ENCODE data around the gene CALM1.

Gene CALM1

GRCh38 chr14:90408713-90409112, 11.9 kb downstream of the CALM1 start:
- no peak for DNase-seq (ENCODE audit: low read depth in 3 of 3)

GRCh38 chr14:90409209-90409730, 12.4 kb downstream of the CALM1 start:
- DNase-seq (ENCODE audit: low read depth in 3 of 3), result no peak

- no peak for DNase-seq (ENCODE audit: low read depth in 3 of 3)
Measured at GRCh38 chr14:90412058-90412457, 15.2 kb downstream of the CALM1 start.

GRCh38 chr14:90416720-90417119, 19.9 kb downstream of the CALM1 start:
- no peak for DNase-seq (ENCODE audit: low read depth in 3 of 3)

- no peak for DNase-seq (ENCODE audit: low read depth in 3 of 3)
Measured at GRCh38 chr14:90418053-90418452, 21.2 kb downstream of the CALM1 start.

GRCh38 chr14:90419200-90419599, 22.4 kb downstream of the CALM1 start:
- DNase-seq (ENCODE audit: low read depth in 3 of 3), result no peak

GRCh38 chr14:90421001-90421631, 24.3 kb downstream of the CALM1 start:
- DNase-seq (ENCODE audit: low read depth in 3 of 3), result no peak

- DNase-seq (ENCODE audit: low read depth in 3 of 3), result no peak
Measured at GRCh38 chr14:90421632-90422020, 24.8 kb downstream of the CALM1 start.

GRCh38 chr14:90423166-90423565, 26.3 kb downstream of the CALM1 start:
- DNase-seq (ENCODE audit: low read depth in 3 of 3), result no peak

- no peak for DNase-seq (ENCODE audit: low read depth in 3 of 3)
Measured at GRCh38 chr14:90424075-90424474, 27.2 kb downstream of the CALM1 start.

GRCh38 chr14:90424686-90425372, 28.0 kb downstream of the CALM1 start:
- no peak for DNase-seq (ENCODE audit: low read depth in 3 of 3)

GRCh38 chr14:90425373-90425879, 28.6 kb downstream of the CALM1 start:
- DNase-seq (ENCODE audit: low read depth in 3 of 3), result no peak

- DNase-seq (ENCODE audit: low read depth in 3 of 3), result no peak
Measured at GRCh38 chr14:90426031-90426540, 29.3 kb downstream of the CALM1 start.

GRCh38 chr14:90426663-90427062, 29.8 kb downstream of the CALM1 start:
- DNase-seq (ENCODE audit: low read depth in 3 of 3), result no peak

- DNase-seq (ENCODE audit: low read depth in 3 of 3), result no peak
Measured at GRCh38 chr14:90427848-90428426, 31.1 kb downstream of the CALM1 start.

GRCh38 chr14:90428676-90429075, 31.8 kb downstream of the CALM1 start:
- no peak for DNase-seq (ENCODE audit: low read depth in 3 of 3)

GRCh38 chr14:90429236-90429635, 32.4 kb downstream of the CALM1 start:
- DNase-seq (ENCODE audit: low read depth in 3 of 3), result no peak

GRCh38 chr14:90429754-90430153, 32.9 kb downstream of the CALM1 start:
- no peak for DNase-seq (ENCODE audit: low read depth in 3 of 3)

GRCh38 chr14:90434370-90435020, 37.7 kb downstream of the CALM1 start:
- no peak for DNase-seq (ENCODE audit: low read depth in 3 of 3)

- DNase-seq (ENCODE audit: low read depth in 3 of 3), result no peak
Measured at GRCh38 chr14:90438841-90439240, 42.0 kb downstream of the CALM1 start.

GRCh38 chr14:90440021-90440451, 43.2 kb downstream of the CALM1 start:
- DNase-seq (ENCODE audit: low read depth in 3 of 3), result no peak

GRCh38 chr14:90440592-90440991, 43.8 kb downstream of the CALM1 start:
- no peak for DNase-seq (ENCODE audit: low read depth in 3 of 3)
